Right atrium auricular region (tissue), 2 donors: ENCODE data around the gene NCDN. TPM values are rescaled to one million over a fixed set of nuclear protein-coding genes. Genes with fewer than 3 reads are reported as not detected.
"Not testable (repeated sequence)": the region's sequence is repeated elsewhere in the genome, so short reads cannot be mapped to it uniquely, and the experiment has no call there.

ENCODE experiments used
- DNase-seq: peaks from one replicate; pipeline ENCODE4 v3.0.0-alpha.2; 2019; ENCODE audit warnings: low spot score
- H3K27ac ChIP-seq, 2 donors: fragments of 200-600 bp; sonication (generic); 1 replicate in 1 of 2; 2 replicates in 1 of 2; pipeline ENCODE4 v1.5.1; 2016 to 2019
- H3K27me3 ChIP-seq, 2 donors: fragments of 200-600 bp; sonication (generic); one replicate each; pipeline versions ENCODE4 v1.5.1 to v1.6.0; 2017 to 2019
- H3K36me3 ChIP-seq: fragments of 200-600 bp; sonication (generic); one replicate; pipeline ENCODE4 v1.5.1; 2016
- H3K4me1 ChIP-seq, 2 donors: fragments of 200-600 bp; sonication (generic); one replicate each; pipeline versions ENCODE4 v1.5.1 to v1.6.0; 2017 to 2019
- H3K4me3 ChIP-seq, 2 donors: fragments of 200-600 bp; sonication (generic); 1 replicate in 1 of 2; 2 replicates in 1 of 2; pipeline ENCODE4 v1.5.1; 2017 to 2019; ENCODE audit warnings: mild to moderate bottlenecking in 1 of 2, moderate library complexity in 1 of 2
- H3K9me3 ChIP-seq, 2 donors: fragments of 200-600 bp; sonication (generic); one replicate each; pipeline ENCODE4 v1.5.1; 2019
- total RNA-seq, 2 donors: library from RNA; depleted of rRNA; stranded (reverse); fragments of >200 nt; gene quantifications; one replicate each; pipeline ENCODE4 v1.1.0, GENCODE V29; 2016
- TF ChIP-seq, protein P1 (sequence below), 2 donors: fragments of 200-600 bp; sonication (generic); IDR thresholded peaks; one replicate each; pipeline ENCODE4 v1.5.1; 2019; ENCODE audit warnings: antibody characterized with exemption in 2 of 2

The NCDN gene
- total RNA-seq, 2 donors from 2014 or later, result 30.6 to 33.7 TPM

GRCh38 chr1:35577071-35577998 lies 19.7 kb downstream of the NCDN start:
- Histone ChIP-seq H3K36me3 (no peaks in the 10 kb centered on the region), H3K4me3 (peak overlapping the region; percentile 40 to 56), H3K27me3 (peaks cover 12 to 16% of the 10 kb centered on the region in 2 donors), H3K9me3 (no peaks in the 10 kb centered on the region), H3K27ac (no peak overlapping the region), H3K4me1 (peaks cover 0 to 33% of the 10 kb centered on the region in 2 donors)
- TF ChIP-seq, protein P1, sequence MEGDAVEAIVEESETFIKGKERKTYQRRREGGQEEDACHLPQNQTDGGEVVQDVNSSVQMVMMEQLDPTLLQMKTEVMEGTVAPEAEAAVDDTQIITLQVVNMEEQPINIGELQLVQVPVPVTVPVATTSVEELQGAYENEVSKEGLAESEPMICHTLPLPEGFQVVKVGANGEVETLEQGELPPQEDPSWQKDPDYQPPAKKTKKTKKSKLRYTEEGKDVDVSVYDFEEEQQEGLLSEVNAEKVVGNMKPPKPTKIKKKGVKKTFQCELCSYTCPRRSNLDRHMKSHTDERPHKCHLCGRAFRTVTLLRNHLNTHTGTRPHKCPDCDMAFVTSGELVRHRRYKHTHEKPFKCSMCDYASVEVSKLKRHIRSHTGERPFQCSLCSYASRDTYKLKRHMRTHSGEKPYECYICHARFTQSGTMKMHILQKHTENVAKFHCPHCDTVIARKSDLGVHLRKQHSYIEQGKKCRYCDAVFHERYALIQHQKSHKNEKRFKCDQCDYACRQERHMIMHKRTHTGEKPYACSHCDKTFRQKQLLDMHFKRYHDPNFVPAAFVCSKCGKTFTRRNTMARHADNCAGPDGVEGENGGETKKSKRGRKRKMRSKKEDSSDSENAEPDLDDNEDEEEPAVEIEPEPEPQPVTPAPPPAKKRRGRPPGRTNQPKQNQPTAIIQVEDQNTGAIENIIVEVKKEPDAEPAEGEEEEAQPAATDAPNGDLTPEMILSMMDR (IDR thresholded peaks at IDR 0.05), result no peak
- DNase-seq, result no peak

- no peak for DNase-seq
- Histone ChIP-seq H3K27me3 (peaks cover 5 to 12% of the 10 kb centered on the region in 2 donors), H3K4me1 (peaks cover 0 to 20% of the 10 kb centered on the region in 2 donors), H3K9me3 (no peaks in the 10 kb centered on the region), H3K27ac (no peak overlapping the region), H3K36me3 (no peaks in the 10 kb centered on the region), H3K4me3 (no peak overlapping the region)
- TF ChIP-seq, protein P1 (IDR thresholded peaks at IDR 0.05), result no peak
Observed at GRCh38 chr1:35580949-35581388, 23.4 kb downstream of the NCDN start.

DNA sequence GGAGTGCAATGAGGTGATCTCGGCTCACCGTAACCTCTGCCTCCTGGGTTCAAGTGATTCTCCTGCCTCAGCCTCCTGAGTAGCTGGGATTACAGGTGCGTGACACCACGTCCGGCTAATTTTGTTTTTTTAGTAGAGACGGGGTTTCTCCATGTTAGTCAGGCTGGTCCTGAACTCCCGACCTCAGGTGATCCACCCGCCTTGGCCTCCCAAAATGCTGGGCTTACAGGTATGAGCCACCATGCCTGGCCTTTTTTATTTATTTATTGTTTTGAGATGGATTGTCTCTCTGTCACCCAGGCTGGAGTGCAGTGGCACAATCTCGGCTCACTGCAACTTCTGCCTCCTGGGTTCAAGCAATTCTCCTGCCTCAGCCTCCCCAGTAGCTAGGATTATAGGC lies 24.0 kb downstream of the NCDN start:
- not testable (repeated sequence) for H3K27me3 ChIP-seq, H3K36me3 ChIP-seq

DNA sequence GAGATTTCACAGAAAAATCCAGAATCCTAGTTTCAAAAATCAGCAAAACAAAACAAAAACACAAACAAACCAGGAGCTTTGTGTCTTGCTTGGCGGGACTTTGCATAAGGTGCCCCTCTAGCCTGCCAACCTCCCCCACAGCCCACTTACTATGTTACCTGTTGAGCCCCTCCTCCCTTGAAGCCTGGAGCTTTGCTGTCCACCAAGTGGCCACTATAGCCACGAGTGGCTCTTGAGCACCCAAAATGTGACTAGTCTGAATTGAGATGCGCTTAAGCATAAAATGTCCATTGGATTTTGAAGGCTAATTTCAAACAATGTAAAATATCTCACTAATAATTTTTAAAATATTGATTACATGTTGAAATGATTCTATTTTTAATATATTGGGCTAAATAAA lies 27.7 kb downstream of the NCDN start:
- H3K36me3 ChIP-seq, result no peaks in the 10 kb centered on the region
- H3K4me3 ChIP-seq, result no peak overlapping the region
- no peaks in the 10 kb centered on the region for H3K4me1 ChIP-seq
- H3K27ac ChIP-seq, result no peak overlapping the region
- TF ChIP-seq, protein P1 (IDR thresholded peaks at IDR 0.05), result no peak
- no peaks in the 10 kb centered on the region for H3K27me3 ChIP-seq
- DNase-seq, result no peak
- H3K9me3 ChIP-seq, result no peaks in the 10 kb centered on the region

More for the DNA sequence above, 24.0 kb downstream of the NCDN start:
- H3K4me3 ChIP-seq, H3K9me3 ChIP-seq, H3K27ac ChIP-seq, DNase-seq: not testable (repeated sequence)
- peaks cover 0 to 19% of the 10 kb centered on the region in 2 donors for H3K4me1 ChIP-seq

GRCh38 chr1:35585805-35586204 lies 28.2 kb downstream of the NCDN start:
- not testable (repeated sequence) for H3K27ac ChIP-seq, H3K36me3 ChIP-seq, DNase-seq, H3K27me3 ChIP-seq, H3K4me3 ChIP-seq, H3K4me1 ChIP-seq, H3K9me3 ChIP-seq

- Histone ChIP-seq H3K4me1 (no peaks in the 10 kb centered on the region), H3K36me3 (no peaks in the 10 kb centered on the region), H3K9me3 (no peaks in the 10 kb centered on the region), H3K27ac (no peak overlapping the region), H3K4me3 (no peak overlapping the region), H3K27me3 (no peaks in the 10 kb centered on the region)
- DNase-seq, result no peak
- TF ChIP-seq, protein P1 (IDR thresholded peaks at IDR 0.05), result no peak
Observed at GRCh38 chr1:35586808-35587207, 29.2 kb downstream of the NCDN start.
